Trophoblast cell (in vitro differentiated cells and primary cell): ENCODE results near the gene GAPDHS.

ENCODE experiments used
- DNase-seq, 2 donors: peaks; one replicate each; pipeline ENCODE4 v3.0.0-alpha.2; 2016
- H2AFZ ChIP-seq: 2 replicates; pipeline ENCODE4 v1.6.1; 2013; ENCODE audit warnings: low read length, moderate library complexity, mild to moderate bottlenecking; ENCODE audit not compliant: insufficient read depth, poor library complexity
- H2AK5ac ChIP-seq: 2 replicates; pipeline ENCODE4 v1.6.1; 2013; ENCODE audit warnings: mild to moderate bottlenecking, low read length
- H2BK120ac ChIP-seq: 2 replicates; pipeline ENCODE4 v1.6.1; 2013; ENCODE audit warnings: low read length, mild to moderate bottlenecking, moderate library complexity; ENCODE audit not compliant: insufficient read depth, poor library complexity
- H2BK12ac ChIP-seq: 2 replicates; pipeline ENCODE4 v1.6.1; 2013; ENCODE audit warnings: mild to moderate bottlenecking, low read length, moderate library complexity
- H2BK5ac ChIP-seq: 2 replicates; pipeline ENCODE4 v1.6.1; 2013; ENCODE audit warnings: low read length, low read depth, moderate library complexity, mild to moderate bottlenecking; ENCODE audit not compliant: poor library complexity
- H3K14ac ChIP-seq: 2 replicates; pipeline ENCODE4 v1.6.1; 2013; ENCODE audit warnings: mild to moderate bottlenecking, low read length
- H3K18ac ChIP-seq: 2 replicates; pipeline ENCODE4 v1.6.1; 2013; ENCODE audit warnings: mild to moderate bottlenecking, low read length
- H3K23ac ChIP-seq: 2 replicates; pipeline ENCODE4 v1.6.1; 2013; ENCODE audit warnings: low read length
- H3K27ac ChIP-seq: 2 replicates; pipeline ENCODE4 v1.5.1; 2013; ENCODE audit warnings: low read depth, mild to moderate bottlenecking, inconsistent platforms, low read length, moderate library complexity
- H3K27me3 ChIP-seq: 2 replicates; pipeline ENCODE4 v1.6.1; 2013; ENCODE audit warnings: inconsistent platforms, mild to moderate bottlenecking, low read length, moderate library complexity; ENCODE audit not compliant: insufficient read depth
- H3K36me3 ChIP-seq, 2 experiments: 1 replicate in 1 of 2; 2 replicates in 1 of 2; pipeline ENCODE4 v1.6.1; 2013; ENCODE audit warnings: low read length in 2 of 2, mild to moderate bottlenecking in 2 of 2, moderate library complexity in 1 of 2; ENCODE audit not compliant: insufficient read depth in 2 of 2, control insufficient read depth in 1 of 2
- H3K4ac ChIP-seq: 2 replicates; pipeline ENCODE4 v1.6.1; 2013; ENCODE audit warnings: low read depth, mild to moderate bottlenecking, low read length, moderate library complexity
- H3K4me1 ChIP-seq, 2 experiments: 1 replicate in 1 of 2; 2 replicates in 1 of 2; pipeline ENCODE4 v1.6.1; 2013; ENCODE audit warnings: low read length in 2 of 2, mild to moderate bottlenecking in 2 of 2, moderate library complexity in 1 of 2; ENCODE audit not compliant: insufficient read depth in 2 of 2, control insufficient read depth in 1 of 2
- H3K4me2 ChIP-seq: 2 replicates; pipeline ENCODE4 v1.6.1; 2013; ENCODE audit warnings: inconsistent platforms, mild to moderate bottlenecking, low read length, moderate library complexity
- H3K4me3 ChIP-seq: 2 replicates; pipeline ENCODE4 v1.5.1; 2013; ENCODE audit warnings: mild to moderate bottlenecking, low read depth, low read length, inconsistent platforms
- H3K79me1 ChIP-seq: one replicate; pipeline ENCODE4 v1.6.1; 2013; ENCODE audit warnings: low read length
- H3K79me2 ChIP-seq: 2 replicates; pipeline ENCODE4 v1.6.1; 2013; ENCODE audit warnings: low read length, mild to moderate bottlenecking; ENCODE audit not compliant: control insufficient read depth, insufficient read depth, poor library complexity
- H3K9ac ChIP-seq: 2 replicates; pipeline ENCODE4 v1.6.1; 2013; ENCODE audit warnings: mild to moderate bottlenecking, low read length
- H3K9me3 ChIP-seq: 2 replicates; pipeline ENCODE4 v1.6.1; 2013; ENCODE audit warnings: low read depth, mild to moderate bottlenecking, control low read depth, inconsistent platforms, low read length; ENCODE audit not compliant: insufficient read depth
- H4K12ac ChIP-seq: 2 replicates; pipeline ENCODE4 v1.6.1; 2013; ENCODE audit warnings: low read depth, mild to moderate bottlenecking, low read length, moderate library complexity
- H4K8ac ChIP-seq: 2 replicates; pipeline ENCODE4 v1.6.1; 2013; ENCODE audit warnings: low read depth, mild to moderate bottlenecking, low read length, moderate library complexity
- H4K91ac ChIP-seq: one replicate; pipeline ENCODE4 v1.6.1; 2013; ENCODE audit warnings: low read depth, mild to moderate bottlenecking, low read length, moderate library complexity
- WGBS: extraction: QIAGEN DNeasy Blood & Tissue Kit; methylation state at CpG from one replicate; pipeline ENCODE4 v1.1.7; 2013; ENCODE audit warnings: missing lambda C conversion rate; ENCODE audit not compliant: insufficient read length, insufficient coverage; ENCODE audit errors: extremely low coverage; 5-methylcytosine and 5-hydroxymethylcytosine counted together

The GAPDHS gene

GRCh38 chr19:35562776-35563175 lies 29.5 kb downstream of the GAPDHS start:
- Histone ChIP-seq H2AK5ac (no peak overlapping the region), H3K79me2 (no peaks in the 10 kb centered on the region), H3K14ac (no peak overlapping the region), H3K9ac (no peak overlapping the region), H3K4me2 (no peak overlapping the region), H3K18ac (no peak overlapping the region), H3K79me1 (no peaks in the 10 kb centered on the region), H2AFZ (no peak overlapping the region), H3K27me3 (peaks cover 13% of the 10 kb centered on the region), H3K4ac (no peak overlapping the region), H3K4me3 (no peak overlapping the region), H3K23ac (no peak overlapping the region), H3K4me1 (peaks cover 0 to 2% of the 10 kb centered on the region in 2 experiments), H2BK12ac (no peak overlapping the region), H3K36me3 (no peaks in the 10 kb centered on the region), H2BK5ac (no peak overlapping the region), H4K12ac (no peak overlapping the region), H4K8ac (no peak overlapping the region), H4K91ac (no peak overlapping the region), H3K9me3 (peaks cover 10% of the 10 kb centered on the region), H3K27ac (no peak overlapping the region), H2BK120ac (no peak overlapping the region)
- WGBS = no CpG with 5 or more reads among the region's 2 CpGs
- DNase-seq = no peak

GRCh38 chr19:35563207-35563829 lies 30.1 kb downstream of the GAPDHS start, which contains the start of gene ATP4A:
ATP4A (minus strand) TSS chr19:35563658; CDS start chr19:35563629, 29 bp downstream.
- no peak within 1 kb of the TSS for H2AK5ac ChIP-seq
- peaks cover 8% of the 10 kb centered on the region for H3K27me3 ChIP-seq
- H3K14ac ChIP-seq = no peak within 1 kb of the TSS
- no peak within 1 kb of the TSS for H3K18ac ChIP-seq
- no peak within 1 kb of the TSS for H3K9ac ChIP-seq
- H3K4me2 ChIP-seq = no peak within 1 kb of the TSS
- H3K36me3 ChIP-seq = no peaks in the 10 kb centered on the region
- no peak within 1 kb of the TSS for H3K27ac ChIP-seq
- no peak within 1 kb of the TSS for H3K4ac ChIP-seq
- H3K23ac ChIP-seq = no peak within 1 kb of the TSS
- no peaks in the 10 kb centered on the region for H3K79me2 ChIP-seq
- H3K4me1 ChIP-seq = no peaks in the 10 kb centered on the region
- H2BK120ac ChIP-seq = no peak within 1 kb of the TSS
- peaks cover 5% of the 10 kb centered on the region for H3K9me3 ChIP-seq
- no peak within 1 kb of the TSS for H2BK12ac ChIP-seq
- H4K8ac ChIP-seq = no peak within 1 kb of the TSS
- no peak within 1 kb of the TSS for H3K4me3 ChIP-seq
- no peak within 1 kb of the TSS for H4K91ac ChIP-seq
- H2BK5ac ChIP-seq = no peak within 1 kb of the TSS
- no peak within 1 kb of the TSS for H2AFZ ChIP-seq
- no peak within 1 kb of the TSS for H4K12ac ChIP-seq
- no CpG with 5 or more reads among the region's 15 CpGs for WGBS
- no peak for DNase-seq
- no peaks in the 10 kb centered on the region for H3K79me1 ChIP-seq

GRCh38 chr19:35565016-35565856 lies 32.0 kb downstream of the GAPDHS start:
- Histone ChIP-seq H2BK5ac (no peak overlapping the region), H2AFZ (no peak overlapping the region), H3K27ac (no peak overlapping the region), H3K14ac (no peak overlapping the region), H4K8ac (no peak overlapping the region), H4K91ac (no peak overlapping the region), H3K27me3 (no peaks in the 10 kb centered on the region), H2BK12ac (no peak overlapping the region), H3K4ac (no peak overlapping the region), H3K4me3 (no peak overlapping the region), H3K9ac (no peak overlapping the region), H2AK5ac (no peak overlapping the region), H3K79me1 (no peaks in the 10 kb centered on the region), H3K9me3 (no peaks in the 10 kb centered on the region), H3K4me2 (no peak overlapping the region), H3K23ac (no peak overlapping the region), H2BK120ac (no peak overlapping the region), H3K79me2 (no peaks in the 10 kb centered on the region), H3K36me3 (no peaks in the 10 kb centered on the region), H3K4me1 (no peaks in the 10 kb centered on the region), H4K12ac (no peak overlapping the region), H3K18ac (no peak overlapping the region)
- WGBS = no CpG with 5 or more reads among the region's 12 CpGs
- DNase-seq = no peak

GRCh38 chr19:35566738-35567137 lies 33.5 kb downstream of the GAPDHS start:
- no peak for DNase-seq
- Histone ChIP-seq H3K79me1 (no peaks in the 10 kb centered on the region), H3K9ac (no peak overlapping the region), H3K4ac (no peak overlapping the region), H3K36me3 (no peaks in the 10 kb centered on the region), H3K27me3 (no peaks in the 10 kb centered on the region), H2BK12ac (no peak overlapping the region), H3K14ac (no peak overlapping the region), H4K91ac (no peak overlapping the region), H2AFZ (no peak overlapping the region), H3K9me3 (peaks cover 2% of the 10 kb centered on the region), H4K12ac (no peak overlapping the region), H4K8ac (no peak overlapping the region), H3K4me2 (no peak overlapping the region), H3K27ac (no peak overlapping the region), H2BK5ac (no peak overlapping the region), H3K4me1 (no peaks in the 10 kb centered on the region), H3K18ac (no peak overlapping the region), H3K79me2 (no peaks in the 10 kb centered on the region), H3K23ac (no peak overlapping the region), H2BK120ac (no peak overlapping the region), H3K4me3 (no peak overlapping the region), H2AK5ac (no peak overlapping the region)
- WGBS = no CpG with 5 or more reads among the region's 7 CpGs
